SK-N-SH (cell line): ENCODE measurements around the gene ARHGEF28.

Experiments
- CTCF ChIP-seq: fragments of 200-600 bp; sonication (generic); IDR thresholded peaks from 2 replicates; pipeline ENCODE4 v1.6.1; 2017; ENCODE audit warnings: antibody characterized with exemption, mild to moderate bottlenecking, moderate library complexity
- EZH2phosphoT487 ChIP-seq: fragments of 200-600 bp; sonication (generic); IDR thresholded peaks from 2 replicates; pipeline ENCODE4 v1.6.1; 2017; ENCODE audit warnings: low read depth, mixed run types, mild to moderate bottlenecking, antibody characterized with exemption, moderate library complexity, borderline replicate concordance
- FOSL2 ChIP-seq: IDR thresholded peaks from 2 replicates; pipeline ENCODE4 v1.4.0; 2012; ENCODE audit warnings: low read depth, mild to moderate bottlenecking, moderate library complexity, borderline replicate concordance
- FOXJ3 ChIP-seq: sonication (generic); formaldehyde crosslinking; IDR thresholded peaks from 2 replicates; pipeline ENCODE4 v1.5.1; 2020; ENCODE audit warnings: mild to moderate bottlenecking, missing genetic modification reagents
- GABPA ChIP-seq: IDR thresholded peaks from 2 replicates; pipeline ENCODE4 v1.4.0; 2012; ENCODE audit warnings: low read depth, mild to moderate bottlenecking
- MAX ChIP-seq: IDR thresholded peaks from 2 replicates; pipeline ENCODE4 v1.4.0; 2012; ENCODE audit warnings: low read depth
- MEF2A ChIP-seq: IDR thresholded peaks from 2 replicates; pipeline ENCODE4 v1.4.0; 2012; ENCODE audit warnings: low read depth, borderline replicate concordance
- POLR2AphosphoS5 ChIP-seq: IDR thresholded peaks from 2 replicates; pipeline ENCODE4 v1.6.1; 2012; ENCODE audit warnings: low read depth, low read length
- REST ChIP-seq: IDR thresholded peaks from 2 replicates; pipeline ENCODE4 v1.6.1; 2012; ENCODE audit warnings: mild to moderate bottlenecking, low read depth, low read length, moderate library complexity
- SIN3A ChIP-seq: IDR thresholded peaks from 2 replicates; pipeline ENCODE4 v1.6.1; 2012; ENCODE audit warnings: low read depth, mild to moderate bottlenecking, low read length, moderate library complexity, borderline replicate concordance
- TAF1 ChIP-seq: IDR thresholded peaks from 2 replicates; pipeline ENCODE4 v1.6.1; 2012; ENCODE audit warnings: low read depth, mild to moderate bottlenecking, low read length, moderate library complexity, borderline replicate concordance
- TEAD4 ChIP-seq: IDR thresholded peaks from 2 replicates; pipeline ENCODE4 v1.4.0; 2012; ENCODE audit warnings: mild to moderate bottlenecking, borderline replicate concordance; ENCODE audit not compliant: insufficient read depth
- YY1 ChIP-seq: IDR thresholded peaks from 2 replicates; pipeline ENCODE4 v1.4.0; 2012; ENCODE audit warnings: low read depth, mild to moderate bottlenecking

- no peak for TF ChIP-seq FOSL2
- TF ChIP-seq GABPA, result no peak
- no peak for TF ChIP-seq TEAD4
- no peak for TF ChIP-seq FOXJ3 (CRISPR knock-in tag)
- TF ChIP-seq CTCF, result no peak
- no peak for TF ChIP-seq SIN3A
- no peak for TF ChIP-seq REST
- TF ChIP-seq MAX, result no peak
- no peak for TF ChIP-seq POLR2AphosphoS5
- no peak for TF ChIP-seq TAF1
- no peak for TF ChIP-seq YY1
- no peak for TF ChIP-seq EZH2phosphoT487
- TF ChIP-seq MEF2A, result no peak
These were observed 10.9 kb upstream of the ARHGEF28 start for GRCh38 chr5:73615085-73615484.
